ENCODE data around the gene SMYD3.
"Not testable (repeated sequence)": the region's sequence is repeated elsewhere in the genome, so short reads cannot be mapped to it uniquely, and the experiment has no call there.

Gene SMYD3

GRCh38 chr1:246351721-246352120 lies 155.4 kb downstream of the SMYD3 start:
- no peak for DNase-seq (ENCODE audit: low spot score)

GRCh38 chr1:246350745-246351144 lies 156.3 kb downstream of the SMYD3 start:
- DNase-seq (ENCODE audit: low spot score) = no peak

- no peak for DNase-seq (ENCODE audit: low spot score)
Observed at GRCh38 chr1:246343937-246344336, 163.1 kb downstream of the SMYD3 start.

- DNase-seq (ENCODE audit: low spot score) = no peak
Observed at GRCh38 chr1:246343251-246343650, 163.8 kb downstream of the SMYD3 start.

GRCh38 chr1:246338546-246338945 lies 168.5 kb downstream of the SMYD3 start:
- no peak for DNase-seq (ENCODE audit: low spot score)

GRCh38 chr1:246338098-246338497 lies 169.0 kb downstream of the SMYD3 start:
- DNase-seq (ENCODE audit: low spot score) = no peak

- DNase-seq (ENCODE audit: low spot score) = no peak
Observed at GRCh38 chr1:246335151-246335550, 171.9 kb downstream of the SMYD3 start.

- no peak for DNase-seq (ENCODE audit: low spot score)
Observed at GRCh38 chr1:246333855-246334254, 173.2 kb downstream of the SMYD3 start.

- no peak for DNase-seq (ENCODE audit: low spot score)
Observed at GRCh38 chr1:246332078-246332477, 175.0 kb downstream of the SMYD3 start.

GRCh38 chr1:246329900-246330299 lies 177.2 kb downstream of the SMYD3 start:
- no peak for DNase-seq (ENCODE audit: low spot score)

- not testable (repeated sequence) for DNase-seq (ENCODE audit: low spot score)
Observed at GRCh38 chr1:246329292-246329691, 177.8 kb downstream of the SMYD3 start.

GRCh38 chr1:246324711-246325110 lies 182.4 kb downstream of the SMYD3 start:
- DNase-seq (ENCODE audit: low spot score) = peak; percentile 10

- DNase-seq (ENCODE audit: low spot score) = not testable (repeated sequence)
Observed at GRCh38 chr1:246324033-246324432, 183.0 kb downstream of the SMYD3 start.

- no peak for DNase-seq (ENCODE audit: low spot score)
Observed at GRCh38 chr1:246320286-246320685, 186.8 kb downstream of the SMYD3 start.

GRCh38 chr1:246319083-246319714 lies 187.9 kb downstream of the SMYD3 start:
- DNase-seq (ENCODE audit: low spot score) = no peak

- DNase-seq (ENCODE audit: low spot score) = no peak
Observed at GRCh38 chr1:246318622-246319021, 188.5 kb downstream of the SMYD3 start.

- DNase-seq (ENCODE audit: low spot score) = no peak
Observed at GRCh38 chr1:246318036-246318359, 189.1 kb downstream of the SMYD3 start.

GRCh38 chr1:246317332-246318035 lies 189.6 kb downstream of the SMYD3 start:
- peak; percentile 56 for DNase-seq (ENCODE audit: low spot score)

- DNase-seq (ENCODE audit: low spot score) = no peak
Observed at GRCh38 chr1:246311461-246311860, 195.6 kb downstream of the SMYD3 start.

GRCh38 chr1:246309247-246309884 lies 197.7 kb downstream of the SMYD3 start:
- DNase-seq (ENCODE audit: low spot score) = no peak

- no peak for DNase-seq (ENCODE audit: low spot score)
Observed at GRCh38 chr1:246308533-246309075, 198.5 kb downstream of the SMYD3 start.

GRCh38 chr1:246306415-246307037 lies 200.6 kb downstream of the SMYD3 start:
- no peak for DNase-seq (ENCODE audit: low spot score)

Measured in AG08396 (cell line).